SK-N-SH treated with all-trans-retinoic acid at 6 μM for 48 hours (cell line): Measurements from ENCODE around the gene GADD45B.

Experiments
- ARNTL ChIP-seq: fragments of 450-650 bp; formaldehyde crosslinking; IDR thresholded peaks from 2 replicates; pipeline ENCODE4 v1.5.0; 2020; ENCODE audit warnings: low read depth, mild to moderate bottlenecking, moderate library complexity, borderline replicate concordance
- CSDC2 ChIP-seq: fragments of 250-450 bp; sonication (Bioruptor Pico); IDR thresholded peaks from 2 replicates; pipeline ENCODE4 v1.5.0; 2020; ENCODE audit warnings: mild to moderate bottlenecking, moderate library complexity
- ESRRG ChIP-seq: fragments of 250-450 bp; sonication (Bioruptor Pico); IDR thresholded peaks from 2 replicates; pipeline ENCODE4 v1.6.1; 2021; ENCODE audit warnings: mild to moderate bottlenecking
- RARB ChIP-seq: fragments of 250-450 bp; sonication (Bioruptor Pico); IDR thresholded peaks from 2 replicates; pipeline ENCODE4 v1.8.0; 2021; ENCODE audit warnings: mild to moderate bottlenecking, moderate library complexity
- ZC3H10 ChIP-seq: fragments of 250-450 bp; sonication (Bioruptor Pico); IDR thresholded peaks from 2 replicates; pipeline ENCODE4 v1.5.1; 2021; ENCODE audit warnings: mild to moderate bottlenecking, moderate library complexity
- ZFP30 ChIP-seq: fragments of 450-650 bp; formaldehyde crosslinking; IDR thresholded peaks from 2 replicates; pipeline ENCODE4 v1.5.0; 2022; ENCODE audit warnings: mild to moderate bottlenecking, moderate library complexity
- ZNF8 ChIP-seq: fragments of 450-650 bp; formaldehyde crosslinking; IDR thresholded peaks from 2 replicates; pipeline ENCODE4 v1.5.0; 2020; ENCODE audit warnings: mild to moderate bottlenecking, moderate library complexity
- TF ChIP-seq, protein P1 (sequence below): fragments of 250-450 bp; sonication (Bioruptor Pico); IDR thresholded peaks from 2 replicates; pipeline ENCODE4 v1.8.0; 2020; ENCODE audit warnings: mild to moderate bottlenecking, moderate library complexity, borderline replicate concordance
- TF ChIP-seq, protein P2 (sequence below): fragments of 250-450 bp; sonication (Bioruptor Pico); IDR thresholded peaks from 2 replicates; pipeline ENCODE4 v1.5.1; 2020; ENCODE audit warnings: low read depth, mild to moderate bottlenecking, moderate library complexity
- TF ChIP-seq, protein P3 (sequence below): fragments of 250-450 bp; sonication (Bioruptor Pico); IDR thresholded peaks from 2 replicates; pipeline ENCODE4 v1.5.1; 2021; ENCODE audit warnings: mild to moderate bottlenecking, moderate library complexity

DNA sequence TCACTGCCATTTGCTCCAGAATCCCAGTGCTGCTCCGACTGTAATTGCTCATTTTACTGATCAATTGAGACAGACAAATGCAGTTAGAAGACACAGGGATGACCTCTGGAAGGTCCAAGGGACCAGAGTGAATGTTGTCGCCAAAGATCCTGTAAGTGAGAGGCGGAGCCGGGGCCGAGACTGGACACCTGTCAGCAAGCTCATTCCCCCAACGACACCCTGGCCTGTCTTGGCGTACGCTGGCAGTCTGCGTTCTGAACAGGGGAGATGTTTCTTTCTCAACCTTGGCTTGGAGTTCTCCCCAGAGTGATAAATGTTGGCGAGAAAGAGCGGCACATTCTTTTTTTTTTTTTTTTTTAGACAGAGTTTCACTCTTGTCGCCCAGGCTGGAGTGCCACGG, 24.2 kb downstream of the GADD45B start:
- TF ChIP-seq RARB (CRISPR knock-in tag) (no peak), ZNF8 (CRISPR knock-in tag) (no peak), ZC3H10 (CRISPR knock-in tag) (no peak), ZFP30 (CRISPR knock-in tag) (no peak), ESRRG (CRISPR knock-in tag) (no peak), ARNTL (no peak), CSDC2 (CRISPR knock-in tag) (no peak)
- TF ChIP-seq, protein P1, sequence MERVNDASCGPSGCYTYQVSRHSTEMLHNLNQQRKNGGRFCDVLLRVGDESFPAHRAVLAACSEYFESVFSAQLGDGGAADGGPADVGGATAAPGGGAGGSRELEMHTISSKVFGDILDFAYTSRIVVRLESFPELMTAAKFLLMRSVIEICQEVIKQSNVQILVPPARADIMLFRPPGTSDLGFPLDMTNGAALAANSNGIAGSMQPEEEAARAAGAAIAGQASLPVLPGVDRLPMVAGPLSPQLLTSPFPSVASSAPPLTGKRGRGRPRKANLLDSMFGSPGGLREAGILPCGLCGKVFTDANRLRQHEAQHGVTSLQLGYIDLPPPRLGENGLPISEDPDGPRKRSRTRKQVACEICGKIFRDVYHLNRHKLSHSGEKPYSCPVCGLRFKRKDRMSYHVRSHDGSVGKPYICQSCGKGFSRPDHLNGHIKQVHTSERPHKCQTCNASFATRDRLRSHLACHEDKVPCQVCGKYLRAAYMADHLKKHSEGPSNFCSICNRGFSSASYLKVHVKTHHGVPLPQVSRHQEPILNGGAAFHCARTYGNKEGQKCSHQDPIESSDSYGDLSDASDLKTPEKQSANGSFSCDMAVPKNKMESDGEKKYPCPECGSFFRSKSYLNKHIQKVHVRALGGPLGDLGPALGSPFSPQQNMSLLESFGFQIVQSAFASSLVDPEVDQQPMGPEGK (CRISPR knock-in tag): no peak
- TF ChIP-seq, protein P2, sequence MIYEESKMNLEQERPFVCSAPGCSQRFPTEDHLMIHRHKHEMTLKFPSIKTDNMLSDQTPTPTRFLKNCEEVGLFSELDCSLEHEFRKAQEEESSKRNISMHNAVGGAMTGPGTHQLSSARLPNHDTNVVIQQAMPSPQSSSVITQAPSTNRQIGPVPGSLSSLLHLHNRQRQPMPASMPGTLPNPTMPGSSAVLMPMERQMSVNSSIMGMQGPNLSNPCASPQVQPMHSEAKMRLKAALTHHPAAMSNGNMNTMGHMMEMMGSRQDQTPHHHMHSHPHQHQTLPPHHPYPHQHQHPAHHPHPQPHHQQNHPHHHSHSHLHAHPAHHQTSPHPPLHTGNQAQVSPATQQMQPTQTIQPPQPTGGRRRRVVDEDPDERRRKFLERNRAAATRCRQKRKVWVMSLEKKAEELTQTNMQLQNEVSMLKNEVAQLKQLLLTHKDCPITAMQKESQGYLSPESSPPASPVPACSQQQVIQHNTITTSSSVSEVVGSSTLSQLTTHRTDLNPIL (CRISPR knock-in tag): no peak
- TF ChIP-seq, protein P3, sequence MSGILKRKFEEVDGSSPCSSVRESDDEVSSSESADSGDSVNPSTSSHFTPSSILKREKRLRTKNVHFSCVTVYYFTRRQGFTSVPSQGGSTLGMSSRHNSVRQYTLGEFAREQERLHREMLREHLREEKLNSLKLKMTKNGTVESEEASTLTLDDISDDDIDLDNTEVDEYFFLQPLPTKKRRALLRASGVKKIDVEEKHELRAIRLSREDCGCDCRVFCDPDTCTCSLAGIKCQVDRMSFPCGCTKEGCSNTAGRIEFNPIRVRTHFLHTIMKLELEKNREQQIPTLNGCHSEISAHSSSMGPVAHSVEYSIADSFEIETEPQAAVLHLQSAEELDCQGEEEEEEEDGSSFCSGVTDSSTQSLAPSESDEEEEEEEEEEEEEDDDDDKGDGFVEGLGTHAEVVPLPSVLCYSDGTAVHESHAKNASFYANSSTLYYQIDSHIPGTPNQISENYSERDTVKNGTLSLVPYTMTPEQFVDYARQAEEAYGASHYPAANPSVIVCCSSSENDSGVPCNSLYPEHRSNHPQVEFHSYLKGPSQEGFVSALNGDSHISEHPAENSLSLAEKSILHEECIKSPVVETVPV (CRISPR knock-in tag): no peak
